ENCODE data around the gene GNG5. TPM values are rescaled to one million over a fixed set of nuclear protein-coding genes. Genes with fewer than 3 reads are reported as not detected.

GNG5 gene
- total and polyA plus RNA-seq, 2 experiments from 2014 or later: 71.5 to 674 TPM

- Histone ChIP-seq H3K27ac (ENCODE audit: low read depth) (no peak overlapping the region), H4K20me1 (replicated peaks; ENCODE audit: insufficient read depth) (no peaks in the 10 kb centered on the region), H3K4me3 (no peak overlapping the region), H3K27me3 (ENCODE audit: insufficient read depth) (peaks cover 9% of the 10 kb centered on the region), H3K4me2 (no peak overlapping the region), H3F3A (replicated peaks; ENCODE audit: low read depth) (no peaks in the 10 kb centered on the region), H2AFZ (no peak overlapping the region), H3K9me2 (ENCODE audit: insufficient read depth) (no peaks in the 10 kb centered on the region), H3K36me3 (ENCODE audit: insufficient read depth) (no peaks in the 10 kb centered on the region), H3K79me2 (replicated peaks; ENCODE audit: insufficient read depth) (no peaks in the 10 kb centered on the region), H3K4me1 (ENCODE audit: insufficient read depth) (no peaks in the 10 kb centered on the region)
- Mint-ChIP-seq H3K36me3 (ENCODE audit: low read depth) (no peaks in the 10 kb centered on the region), H3K4me1 (no peaks in the 10 kb centered on the region), H3K9me3 (no peaks in the 10 kb centered on the region), H3K27me3 (ENCODE audit: insufficient read depth, low read depth, poor library complexity) (peaks cover 2% of the 10 kb centered on the region), H3K27ac (no peak overlapping the region), H3K4me3 (no peak overlapping the region)
- DNase-seq (ENCODE audit: low spot score): no peak
- TF ChIP-seq JUNB (IDR thresholded peaks at IDR 0.05; ENCODE audit: unreplicated experiment): no peak
- TF ChIP-seq CREB1 (CRISPR knock-in tag; IDR thresholded peaks at IDR 0.05; ENCODE audit: low read depth): no peak
- no peak for TF ChIP-seq REST (IDR thresholded peaks at IDR 0.05; ENCODE audit: unreplicated experiment)
- TF ChIP-seq ZNF462 (CRISPR knock-in tag; IDR thresholded peaks at IDR 0.05): no peak
- TF ChIP-seq ZNF114 (CRISPR knock-in tag; IDR thresholded peaks at IDR 0.05): no peak
- no peak for TF ChIP-seq ETS1 (IDR thresholded peaks at IDR 0.05)
- TF ChIP-seq POLR2AphosphoS5 (IDR thresholded peaks at IDR 0.05; ENCODE audit: low read depth): no peak
- no peak for TF ChIP-seq EZH2phosphoT487 (IDR thresholded peaks at IDR 0.05; ENCODE audit: unreplicated experiment)
- TF ChIP-seq STAT1 (IDR thresholded peaks at IDR 0.05; ENCODE audit: unreplicated experiment): no peak
- no peak for TF ChIP-seq NANOG (IDR thresholded peaks at IDR 0.05; ENCODE audit: borderline replicate concordance)
- no peak for TF ChIP-seq CTCF (conservative IDR thresholded peaks at IDR 0.05; ENCODE audit: low read depth in 2 of 2)
- TF ChIP-seq EZH2 (IDR thresholded peaks at IDR 0.05; ENCODE audit: low read depth, unreplicated experiment): no peak
- no peak for TF ChIP-seq ZNF331 (CRISPR knock-in tag; IDR thresholded peaks at IDR 0.05; ENCODE audit: low read depth)
- ATAC-seq: no peak
Observed at GRCh38 chr1:84462118-84462517, 44.3 kb downstream of the GNG5 start.

Data from GM23338 (cell line).